Transverse colon (tissue), 4 donors: ENCODE data around the gene SLFN12L.

Experiments used
- CTCF ChIP-seq, 5 experiments: fragments of 200-600 bp in 3 of 5; fragments of 450-650 bp in 2 of 5; sonication (generic) in 3 of 5; IDR thresholded peaks; 1 replicate in 2 of 5; 2 replicates in 3 of 5; pipeline ENCODE4 v1.5.1; 2016 to 2017; ENCODE audit warnings: antibody characterized with exemption in 5 of 5, inconsistent platforms in 3 of 5, mild to moderate bottlenecking in 2 of 5, moderate library complexity in 1 of 5
- EP300 ChIP-seq: sonication (generic); formaldehyde crosslinking; IDR thresholded peaks from one replicate; pipeline ENCODE4 v1.6.1; 2017; ENCODE audit warnings: antibody characterized with exemption, low read depth
- POLR2A ChIP-seq: fragments of 450-650 bp; IDR thresholded peaks from one replicate; pipeline ENCODE4 v1.6.1; 2016; ENCODE audit warnings: antibody characterized with exemption, mild to moderate bottlenecking, moderate library complexity
- POLR2AphosphoS5 ChIP-seq, 3 donors: sonication (generic); formaldehyde crosslinking; IDR thresholded peaks; one replicate each; pipeline ENCODE4 v1.6.1; 2016; ENCODE audit warnings: antibody characterized with exemption in 3 of 3

- no peak for TF ChIP-seq CTCF (IDR thresholded peaks at IDR 0.05)
- no peak for TF ChIP-seq POLR2A
- TF ChIP-seq EP300: no peak
- TF ChIP-seq POLR2AphosphoS5 (IDR thresholded peaks at IDR 0.05): no peak
These were observed 31.9 kb upstream of the SLFN12L start for GRCh38 chr17:35569405-35569804.
